Central memory CD8-positive, alpha-beta T cell (primary cell): ENCODE results near the gene MYO9B.

ENCODE experiments used
- ATAC-seq: fragments of 150-1000 bp; cut with Tn5 transposase; replicated peaks from 2 replicates; pipeline ENCODE4 v1.10.0; 2022; ENCODE audit warnings: mild to moderate bottlenecking, moderate FRiP score, moderate number of reproducible peaks; ENCODE audit not compliant: poor library complexity, severe bottlenecking; ENCODE audit errors: extremely low read depth
- DNase-seq, 2 donors: peaks; one replicate each; pipeline ENCODE4 v3.0.0; 2021; ENCODE audit warnings: low spot score in 2 of 2
- H3K27ac Mint-ChIP-seq: one replicate; pipeline ENCODE4 v1.8.0; 2022; ENCODE audit warnings: low read depth, mild to moderate bottlenecking, moderate library complexity, mixed read lengths
- H3K27me3 Mint-ChIP-seq: one replicate; pipeline ENCODE4 v1.8.0; 2022; ENCODE audit warnings: mixed read lengths
- H3K36me3 Mint-ChIP-seq: one replicate; pipeline ENCODE4 v1.8.0; 2022; ENCODE audit warnings: mild to moderate bottlenecking, moderate library complexity, mixed read lengths; ENCODE audit not compliant: insufficient read depth
- H3K4me1 Mint-ChIP-seq: one replicate; pipeline ENCODE4 v1.8.0; 2022; ENCODE audit warnings: mixed read lengths
- H3K4me3 Mint-ChIP-seq: one replicate; pipeline ENCODE4 v1.8.0; 2022; ENCODE audit warnings: mild to moderate bottlenecking, moderate library complexity, mixed read lengths
- H3K9me3 Mint-ChIP-seq: one replicate; pipeline ENCODE4 v1.8.0; 2022; ENCODE audit warnings: mixed read lengths

Gene MYO9B

GRCh38 chr19:17232258-17232657 is 156.7 kb downstream of the MYO9B start:
- no peak for DNase-seq
- no peaks in the 10 kb centered on the region for H3K27me3 Mint-ChIP-seq
- H3K4me3 Mint-ChIP-seq: no peak overlapping the region
- no peak for ATAC-seq
- no peaks in the 10 kb centered on the region for H3K9me3 Mint-ChIP-seq
- H3K27ac Mint-ChIP-seq: no peak overlapping the region
- peaks cover 9% of the 10 kb centered on the region for H3K4me1 Mint-ChIP-seq
- H3K36me3 Mint-ChIP-seq: peaks cover 4% of the 10 kb centered on the region

GRCh38 chr19:17234911-17235299 is 159.3 kb downstream of the MYO9B start:
- H3K9me3 Mint-ChIP-seq: no peaks in the 10 kb centered on the region
- peak overlapping the region; percentile 53 for H3K27ac Mint-ChIP-seq
- H3K4me1 Mint-ChIP-seq: peaks cover 9% of the 10 kb centered on the region
- H3K36me3 Mint-ChIP-seq: peaks cover 3% of the 10 kb centered on the region
- DNase-seq (no peak), ATAC-seq (peak; percentile 59)
- H3K27me3 Mint-ChIP-seq: no peaks in the 10 kb centered on the region
- peak overlapping the region; percentile 73 for H3K4me3 Mint-ChIP-seq

- H3K27ac Mint-ChIP-seq: no peak overlapping the region
- H3K4me1 Mint-ChIP-seq: peaks cover 9% of the 10 kb centered on the region
- ATAC-seq: peak; percentile 94
- H3K9me3 Mint-ChIP-seq: no peaks in the 10 kb centered on the region
- DNase-seq: peak; percentile 52 to 62
- peak overlapping the region; percentile 73 for H3K4me3 Mint-ChIP-seq
- H3K27me3 Mint-ChIP-seq: no peaks in the 10 kb centered on the region
- H3K36me3 Mint-ChIP-seq: peaks cover 3% of the 10 kb centered on the region
Observed at GRCh38 chr19:17235300-17235970, 159.9 kb downstream of the MYO9B start.

- no peaks in the 10 kb centered on the region for H3K27me3 Mint-ChIP-seq
- DNase-seq (no peak), ATAC-seq (peak; percentile 7)
- no peak overlapping the region for H3K27ac Mint-ChIP-seq
- peaks cover 3% of the 10 kb centered on the region for H3K36me3 Mint-ChIP-seq
- peaks cover 9% of the 10 kb centered on the region for H3K4me1 Mint-ChIP-seq
- H3K9me3 Mint-ChIP-seq: no peaks in the 10 kb centered on the region
- peak overlapping the region; percentile 73 for H3K4me3 Mint-ChIP-seq
Observed at GRCh38 chr19:17235971-17236777, 160.6 kb downstream of the MYO9B start.

- ATAC-seq (no peak), DNase-seq (no peak)
- no peak overlapping the region for H3K27ac Mint-ChIP-seq
- H3K4me3 Mint-ChIP-seq: peak overlapping the region; percentile 47
- H3K4me1 Mint-ChIP-seq: peaks cover 9% of the 10 kb centered on the region
- H3K36me3 Mint-ChIP-seq: peaks cover 3% of the 10 kb centered on the region
- no peaks in the 10 kb centered on the region for H3K27me3 Mint-ChIP-seq
- H3K9me3 Mint-ChIP-seq: no peaks in the 10 kb centered on the region
Observed at GRCh38 chr19:17236811-17237543, 161.4 kb downstream of the MYO9B start.

- H3K4me1 Mint-ChIP-seq: peaks cover 9% of the 10 kb centered on the region
- peak overlapping the region; percentile 47 for H3K4me3 Mint-ChIP-seq
- no peak for ATAC-seq
- peaks cover 1% of the 10 kb centered on the region for H3K36me3 Mint-ChIP-seq
- DNase-seq: no peak
- H3K27ac Mint-ChIP-seq: no peak overlapping the region
- H3K9me3 Mint-ChIP-seq: no peaks in the 10 kb centered on the region
- H3K27me3 Mint-ChIP-seq: no peaks in the 10 kb centered on the region
Observed at GRCh38 chr19:17237747-17238706, 162.4 kb downstream of the MYO9B start.

- H3K36me3 Mint-ChIP-seq: no peaks in the 10 kb centered on the region
- H3K27ac Mint-ChIP-seq: no peak overlapping the region
- H3K4me1 Mint-ChIP-seq: no peaks in the 10 kb centered on the region
- no peaks in the 10 kb centered on the region for H3K9me3 Mint-ChIP-seq
- ATAC-seq (no peak), DNase-seq (no peak)
- no peaks in the 10 kb centered on the region for H3K27me3 Mint-ChIP-seq
- H3K4me3 Mint-ChIP-seq: no peak overlapping the region
Observed at GRCh38 chr19:17240062-17240752, 164.6 kb downstream of the MYO9B start.

GRCh38 chr19:17240826-17241399 is 165.3 kb downstream of the MYO9B start:
- Mint-ChIP-seq H3K27ac (no peak overlapping the region), H3K4me1 (peaks cover under 1% of the 10 kb centered on the region), H3K27me3 (no peaks in the 10 kb centered on the region), H3K9me3 (no peaks in the 10 kb centered on the region), H3K36me3 (no peaks in the 10 kb centered on the region), H3K4me3 (no peak overlapping the region)
- DNase-seq (no peak), ATAC-seq (no peak)

DNA sequence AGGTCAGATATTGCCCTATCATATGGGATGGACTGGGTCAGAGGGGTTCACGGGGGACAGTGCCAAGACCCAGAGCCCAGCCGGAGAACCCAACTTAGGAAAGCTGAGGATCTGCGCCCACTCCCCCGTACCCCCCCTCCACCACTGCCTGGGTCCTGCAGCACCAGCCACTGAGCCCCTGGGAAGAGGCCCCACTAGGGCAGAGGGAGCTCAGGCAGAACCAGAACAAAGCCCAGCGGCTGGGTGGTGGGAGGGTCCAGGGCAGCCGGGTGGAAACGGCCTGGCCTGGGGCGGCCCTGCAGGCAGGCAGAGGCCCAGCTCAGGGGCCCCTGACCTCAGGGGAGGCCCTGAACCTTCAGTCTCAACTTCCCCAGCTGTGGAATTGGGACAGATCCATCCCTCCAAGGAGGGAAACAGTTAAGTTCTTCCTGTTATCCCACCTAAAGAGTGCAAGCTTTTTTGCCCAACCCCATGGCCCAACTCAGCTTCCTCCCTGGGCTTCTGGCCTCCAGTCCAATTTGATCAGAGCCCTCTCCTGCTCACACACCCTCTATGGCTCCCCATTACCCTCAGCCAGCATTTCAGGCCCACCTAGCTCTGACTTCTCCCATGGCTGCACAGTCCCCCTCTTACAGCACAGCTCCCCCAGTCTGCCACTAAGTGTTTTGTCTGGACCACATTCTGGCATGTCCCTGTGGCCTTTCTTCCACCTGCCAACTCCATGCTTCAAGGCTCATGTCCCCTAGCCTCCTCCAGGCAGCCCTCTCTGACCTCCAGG is 167.0 kb downstream of the MYO9B start:
- H3K9me3 Mint-ChIP-seq: no peaks in the 10 kb centered on the region
- H3K4me1 Mint-ChIP-seq: peaks cover 13% of the 10 kb centered on the region
- H3K27ac Mint-ChIP-seq: no peak overlapping the region
- ATAC-seq (no peak), DNase-seq (no peak)
- peaks cover 3% of the 10 kb centered on the region for H3K36me3 Mint-ChIP-seq
- no peak overlapping the region for H3K4me3 Mint-ChIP-seq
- no peaks in the 10 kb centered on the region for H3K27me3 Mint-ChIP-seq

GRCh38 chr19:17243211-17243829 is 167.7 kb downstream of the MYO9B start:
- peak overlapping the region; percentile 50 for H3K4me3 Mint-ChIP-seq
- no peak for ATAC-seq
- H3K27me3 Mint-ChIP-seq: no peaks in the 10 kb centered on the region
- no peak for DNase-seq
- no peaks in the 10 kb centered on the region for H3K9me3 Mint-ChIP-seq
- peaks cover 13% of the 10 kb centered on the region for H3K4me1 Mint-ChIP-seq
- H3K27ac Mint-ChIP-seq: no peak overlapping the region
- H3K36me3 Mint-ChIP-seq: peaks cover 3% of the 10 kb centered on the region
